MCF 10A (cell line): ENCODE measurements around the gene TMEM40. TPM values are rescaled to one million over a fixed set of nuclear protein-coding genes. Genes with fewer than 3 reads are reported as not detected.

ENCODE experiments used
- BruUV-seq: library from RNA; stranded (reverse); fragments of 400-500 nt; replicated peaks from 2 replicates; lab custom pipeline; 2021; lab: Mats Ljungman, UMichigan
- CTCF ChIA-PET: fragments of 300-600 bp; sonication (Branson Sonifier 250); formaldehyde crosslinking; extraction: SDS; loops from one replicate; lab custom pipeline; 2021; ENCODE audit warnings: antibody characterized with exemption, inconsistent platforms; lab: Yijun Ruan, JAX
- POLR2A ChIA-PET: fragments of 300-600, 350-650 bp; sonication (Branson Sonifier 250); formaldehyde crosslinking; extraction: SDS; loops from one replicate; lab custom pipeline; 2020; ENCODE audit warnings: antibody characterized with exemption, inconsistent platforms; lab: Yijun Ruan, JAX
- DNase-seq: peaks from one replicate; pipeline ENCODE4 v3.0.0-alpha.2; 2018; ENCODE audit not compliant: unreplicated experiment
- H3K27ac Mint-ChIP-seq: one replicate; pipeline ENCODE4 v1.8.0; 2022; ENCODE audit warnings: mild to moderate bottlenecking, low read depth, mixed read lengths; ENCODE audit not compliant: unreplicated experiment
- H3K27me3 Mint-ChIP-seq: one replicate; pipeline ENCODE4 v1.8.0; 2022; ENCODE audit warnings: mixed read lengths; ENCODE audit not compliant: insufficient read depth, unreplicated experiment
- H3K36me3 Mint-ChIP-seq: one replicate; pipeline ENCODE4 v1.8.0; 2022; ENCODE audit warnings: mild to moderate bottlenecking, moderate library complexity, mixed read lengths; ENCODE audit not compliant: insufficient read depth, unreplicated experiment
- H3K4me1 Mint-ChIP-seq: one replicate; pipeline ENCODE4 v1.8.0; 2022; ENCODE audit warnings: mixed read lengths; ENCODE audit not compliant: insufficient read depth, unreplicated experiment
- H3K4me3 Mint-ChIP-seq: one replicate; pipeline ENCODE4 v1.8.0; 2022; ENCODE audit warnings: mild to moderate bottlenecking, moderate library complexity, mixed read lengths; ENCODE audit not compliant: unreplicated experiment
- H3K9me3 Mint-ChIP-seq: one replicate; pipeline ENCODE4 v1.8.0; 2022; ENCODE audit warnings: mixed read lengths; ENCODE audit not compliant: unreplicated experiment
- CTCF ChIP-seq: fragments of 200-600 bp; IDR thresholded peaks from one replicate; pipeline ENCODE4 v1.8.0; 2022; ENCODE audit warnings: antibody characterized with exemption, mild to moderate bottlenecking; ENCODE audit not compliant: unreplicated experiment
- intact Hi-C: fragments of 100-400 bp; cut with micrococcal nuclease; formaldehyde crosslinking; loops from 2 replicates; pipeline ENCODE4 v1.14.1; 2022
- total RNA-seq: library from RNA; stranded (reverse); gene quantifications from 2 replicates; pipeline ENCODE4 v1.2.3, GENCODE V29; 2022

Gene TMEM40
- total RNA-seq, 1 experiment from 2014 or later: 58.4 TPM

- DNase-seq: no peak
- H3K27ac Mint-ChIP-seq: no peak overlapping the region
- no peak for TF ChIP-seq CTCF
- H3K4me3 Mint-ChIP-seq: no peak overlapping the region
- H3K36me3 Mint-ChIP-seq: peaks cover 50% of the 10 kb centered on the region
- intact Hi-C loops: no loop called here
- no peaks in the 10 kb centered on the region for H3K9me3 Mint-ChIP-seq
- ChIA-PET CTCF (no interaction called here), POLR2A (no interaction called here)
- peaks cover 10% of the 10 kb centered on the region for H3K4me1 Mint-ChIP-seq
- BruUV-seq: no TSS peak
- no peaks in the 10 kb centered on the region for H3K27me3 Mint-ChIP-seq
These were observed 12.6 kb downstream of the TMEM40 start for GRCh38 chr3:12746419-12746818.

DNA sequence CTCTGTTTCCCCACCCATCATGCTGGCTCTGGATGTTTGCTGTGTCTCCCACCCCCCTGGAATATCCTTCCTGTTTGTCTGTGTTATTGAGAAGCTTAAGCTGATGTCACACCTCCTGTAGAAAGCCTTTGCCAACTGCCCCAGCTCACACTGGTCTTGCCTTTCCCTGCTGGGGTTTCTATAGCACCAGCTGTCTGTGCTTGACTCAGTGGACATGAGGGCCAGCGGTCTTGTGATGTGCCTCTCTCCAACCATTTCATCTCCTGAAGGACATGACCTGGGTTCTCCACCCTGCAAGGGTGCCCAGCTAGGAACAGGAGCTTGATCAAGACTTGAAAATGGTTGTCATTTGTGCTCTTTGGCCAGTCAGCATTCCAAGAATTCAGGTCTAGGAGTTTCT is 14.7 kb downstream of the TMEM40 start:
- TF ChIP-seq CTCF: no peak
- CTCF ChIA-PET: interaction anchor here (0.8 kb wide), 1 partner anchor 25 kb away, joined by 6 read pairs; no protein-coding TSS in a partner anchor
- no peaks in the 10 kb centered on the region for H3K4me1 Mint-ChIP-seq
- H3K27me3 Mint-ChIP-seq: no peaks in the 10 kb centered on the region
- POLR2A ChIA-PET: no interaction called here
- H3K36me3 Mint-ChIP-seq: peaks cover 37% of the 10 kb centered on the region
- intact Hi-C loops: no loop called here
- H3K27ac Mint-ChIP-seq: no peak overlapping the region
- H3K4me3 Mint-ChIP-seq: no peak overlapping the region
- no peaks in the 10 kb centered on the region for H3K9me3 Mint-ChIP-seq
- no TSS peak for BruUV-seq
- no peak for DNase-seq

- BruUV-seq: no TSS peak
- Mint-ChIP-seq H3K36me3 (peaks cover 34% of the 10 kb centered on the region), H3K9me3 (no peaks in the 10 kb centered on the region), H3K27me3 (no peaks in the 10 kb centered on the region), H3K4me3 (no peak overlapping the region), H3K4me1 (no peaks in the 10 kb centered on the region), H3K27ac (no peak overlapping the region)
- no peak for DNase-seq
- no peak for TF ChIP-seq CTCF
- POLR2A ChIA-PET: interaction anchor here (0.6 kb wide), 1 partner anchor 1222 kb away, joined by 3 read pairs; no protein-coding TSS in a partner anchor
- intact Hi-C loops: no loop called here
- CTCF ChIA-PET: interaction anchor here (0.8 to 1.2 kb wide), 2 partner anchors 24 to 79 kb away, joined by 4 to 6 read pairs; no protein-coding TSS in a partner anchor
These were observed 15.5 kb downstream of the TMEM40 start for GRCh38 chr3:12743583-12743982.

DNA sequence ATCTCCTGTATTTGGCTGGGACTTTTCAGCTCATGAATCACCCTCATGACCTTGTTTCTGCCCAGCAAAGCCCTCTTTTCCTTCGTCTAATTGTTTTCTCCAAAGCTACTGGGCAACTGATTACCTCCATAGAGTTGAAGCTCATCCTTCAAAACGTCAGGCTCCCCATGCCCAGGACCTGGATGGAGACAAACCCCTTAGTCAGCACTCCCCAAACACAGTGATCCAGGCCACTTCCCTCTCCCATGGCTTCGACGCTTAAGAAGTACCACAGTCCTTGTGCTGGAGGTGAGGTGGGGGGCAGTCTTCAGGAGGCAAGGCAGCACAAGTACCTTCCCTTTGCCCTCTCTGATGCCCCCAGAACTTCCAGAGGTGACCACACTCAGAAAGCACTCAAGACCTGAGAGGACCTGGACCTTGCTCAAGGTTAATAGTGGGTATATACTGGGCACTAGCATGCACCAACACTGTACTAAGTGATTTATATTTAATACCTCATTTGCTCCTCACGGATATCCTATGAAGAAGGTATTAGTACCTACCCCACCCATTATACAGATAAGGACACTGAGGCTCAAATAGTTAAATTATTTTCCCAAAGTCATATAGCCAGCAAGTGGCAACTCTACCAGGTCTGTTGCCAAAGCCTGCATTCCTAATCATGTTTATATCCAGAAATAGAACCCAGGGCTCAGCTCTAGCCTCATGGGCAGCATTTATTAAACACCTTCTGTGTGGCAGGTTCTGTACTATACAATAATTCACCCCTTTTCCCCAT is 16.5 kb downstream of the TMEM40 start:
- intact Hi-C loops: no loop called here
- Mint-ChIP-seq H3K9me3 (no peaks in the 10 kb centered on the region), H3K4me1 (no peaks in the 10 kb centered on the region), H3K36me3 (peaks cover 24% of the 10 kb centered on the region), H3K27me3 (no peaks in the 10 kb centered on the region), H3K4me3 (no peak overlapping the region), H3K27ac (no peak overlapping the region)
- DNase-seq: no peak
- ChIA-PET CTCF (interaction anchor here (0.6 to 1.6 kb wide), 4 partner anchors 17 to 1111 kb away, joined by 3 to 4 read pairs (median 3); no protein-coding TSS in a partner anchor), POLR2A (no interaction called here)
- BruUV-seq: no TSS peak
- TF ChIP-seq CTCF: no peak
